Skeletal muscle cell (primary cell): ENCODE results near the gene SHMT2.

Experiments
- DNase-seq: peaks from one replicate; pipeline ENCODE4 v3.0.0-alpha.2; 2010; ENCODE audit warnings: low read depth
- H3K4me3 ChIP-seq: 2 replicates; pipeline ENCODE4 v1.5.1; 2011; ENCODE audit warnings: low read depth, mild to moderate bottlenecking, control low read depth, low read length, moderate library complexity

Gene SHMT2

DNA sequence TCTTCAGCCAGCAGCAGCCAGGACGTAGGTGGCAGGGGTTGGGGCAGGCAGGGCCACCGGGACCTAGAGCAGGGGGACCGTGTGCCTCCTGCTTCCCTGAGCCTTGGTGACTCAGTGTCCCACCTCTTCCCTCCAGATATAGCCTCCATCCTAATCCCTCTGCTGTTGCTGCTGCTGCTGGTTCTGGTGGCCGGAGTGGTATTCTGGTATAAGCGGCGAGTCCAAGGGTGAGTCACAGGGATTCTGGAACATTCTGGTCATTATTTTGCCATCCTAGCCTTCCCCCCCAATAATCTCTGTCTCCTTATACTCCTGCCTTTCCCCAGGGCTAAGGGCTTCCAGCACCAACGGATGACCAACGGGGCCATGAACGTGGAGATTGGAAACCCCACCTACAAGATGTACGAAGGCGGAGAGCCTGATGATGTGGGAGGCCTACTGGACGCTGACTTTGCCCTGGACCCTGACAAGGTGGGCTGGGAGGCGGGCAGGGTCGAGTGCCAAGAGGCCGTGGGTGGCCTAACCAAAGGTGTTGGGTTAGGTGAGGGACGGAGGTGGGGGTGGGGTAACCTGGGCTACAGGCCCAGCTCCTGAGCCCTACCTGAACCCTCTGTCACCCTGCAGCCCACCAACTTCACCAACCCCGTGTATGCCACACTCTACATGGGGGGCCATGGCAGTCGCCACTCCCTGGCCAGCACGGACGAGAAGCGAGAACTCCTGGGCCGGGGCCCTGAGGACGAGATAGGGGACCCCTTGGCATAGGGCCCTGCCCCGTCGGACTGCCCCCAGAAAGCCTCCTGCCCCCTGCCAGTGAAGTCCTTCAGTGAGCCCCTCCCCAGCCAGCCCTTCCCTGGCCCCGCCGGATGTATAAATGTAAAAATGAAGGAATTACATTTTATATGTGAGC, 17.5 kb upstream of the SHMT2 start:
- no peak for DNase-seq
- no peak overlapping the region for H3K4me3 ChIP-seq

DNA sequence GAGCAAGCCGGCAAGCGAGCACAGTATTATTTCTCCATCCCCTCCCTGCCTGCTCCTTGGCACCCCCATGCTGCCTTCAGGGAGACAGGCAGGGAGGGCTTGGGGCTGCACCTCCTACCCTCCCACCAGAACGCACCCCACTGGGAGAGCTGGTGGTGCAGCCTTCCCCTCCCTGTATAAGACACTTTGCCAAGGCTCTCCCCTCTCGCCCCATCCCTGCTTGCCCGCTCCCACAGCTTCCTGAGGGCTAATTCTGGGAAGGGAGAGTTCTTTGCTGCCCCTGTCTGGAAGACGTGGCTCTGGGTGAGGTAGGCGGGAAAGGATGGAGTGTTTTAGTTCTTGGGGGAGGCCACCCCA, 16.8 kb upstream of the SHMT2 start:
- no peak overlapping the region for H3K4me3 ChIP-seq
- no peak for DNase-seq

DNA sequence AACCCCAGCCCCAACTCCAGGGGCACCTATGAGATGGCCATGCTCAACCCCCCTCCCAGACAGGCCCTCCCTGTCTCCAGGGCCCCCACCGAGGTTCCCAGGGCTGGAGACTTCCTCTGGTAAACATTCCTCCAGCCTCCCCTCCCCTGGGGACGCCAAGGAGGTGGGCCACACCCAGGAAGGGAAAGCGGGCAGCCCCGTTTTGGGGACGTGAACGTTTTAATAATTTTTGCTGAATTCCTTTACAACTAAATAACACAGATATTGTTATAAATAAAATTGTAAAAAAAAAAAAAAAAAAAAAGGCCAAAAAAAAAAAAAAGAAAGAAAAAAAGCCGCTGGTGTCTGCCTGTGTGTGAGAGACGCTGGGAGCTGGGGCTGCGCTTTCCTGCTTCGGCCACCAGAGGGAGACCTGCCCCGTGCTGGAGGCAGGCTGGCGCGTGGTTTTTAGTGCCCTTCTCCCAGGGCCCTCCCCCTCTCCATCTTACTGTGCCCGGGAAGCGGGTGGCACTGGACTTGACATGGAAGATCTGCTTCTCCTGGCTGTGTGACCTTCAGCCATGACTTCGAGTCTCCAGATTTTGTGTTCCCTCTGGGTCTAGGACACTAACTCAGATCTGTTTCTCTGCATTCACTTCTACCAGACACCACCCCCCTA, 16.3 kb upstream of the SHMT2 start:
- DNase-seq = no peak
- H3K4me3 ChIP-seq = no peak overlapping the region

DNA sequence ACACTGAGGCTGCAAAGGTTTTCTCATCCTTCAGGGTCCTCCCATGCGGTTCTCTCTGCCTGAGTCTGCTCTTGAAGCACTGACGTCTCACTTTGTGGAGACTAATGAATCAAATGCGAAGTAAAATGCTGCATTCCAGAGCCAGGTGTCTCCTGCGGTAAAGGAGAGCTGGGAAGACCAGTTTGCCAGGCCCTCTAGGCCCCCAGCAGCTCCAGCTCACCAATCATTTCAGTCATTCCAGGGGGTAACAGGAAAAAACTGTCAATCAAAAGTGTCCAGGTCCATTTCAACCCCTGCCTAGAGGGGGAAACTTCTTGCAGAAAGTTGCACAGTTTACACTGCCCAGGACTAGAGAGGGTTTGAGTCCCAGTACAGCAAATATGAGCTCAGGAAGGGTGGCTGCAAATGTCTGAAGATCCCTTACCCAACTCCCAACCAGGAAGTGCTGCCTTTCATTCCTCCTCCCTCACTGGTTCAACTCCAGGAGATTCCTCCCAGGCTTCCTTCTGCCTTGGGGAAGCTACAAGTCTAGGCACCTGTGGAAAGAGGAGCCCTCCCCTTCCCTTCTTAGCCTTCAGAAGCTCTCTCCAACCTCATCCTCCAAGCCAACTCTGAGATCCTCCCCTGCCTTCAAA, 15.6 kb upstream of the SHMT2 start:
- no peak for DNase-seq
- H3K4me3 ChIP-seq = no peak overlapping the region

DNA sequence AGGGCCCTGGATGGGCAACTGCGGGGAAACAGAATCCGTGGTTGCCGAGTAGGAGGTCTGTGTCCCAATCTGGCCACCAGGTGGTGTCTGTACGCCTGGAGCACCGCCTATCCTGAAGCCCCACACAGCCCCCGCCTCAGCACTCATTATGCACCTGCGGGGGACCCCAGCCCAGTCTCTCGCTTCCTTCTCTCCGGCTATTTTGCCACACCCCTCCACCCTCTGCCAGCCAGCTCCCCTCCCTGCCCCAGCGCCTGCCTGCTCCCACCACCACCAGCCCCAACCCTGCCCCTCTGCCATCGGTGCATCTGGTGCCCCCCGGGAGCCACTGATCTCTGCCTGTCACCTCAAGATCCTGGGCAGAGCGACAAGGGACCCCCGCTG, 15.1 kb upstream of the SHMT2 start:
- H3K4me3 ChIP-seq = no peak overlapping the region
- DNase-seq = no peak

DNA sequence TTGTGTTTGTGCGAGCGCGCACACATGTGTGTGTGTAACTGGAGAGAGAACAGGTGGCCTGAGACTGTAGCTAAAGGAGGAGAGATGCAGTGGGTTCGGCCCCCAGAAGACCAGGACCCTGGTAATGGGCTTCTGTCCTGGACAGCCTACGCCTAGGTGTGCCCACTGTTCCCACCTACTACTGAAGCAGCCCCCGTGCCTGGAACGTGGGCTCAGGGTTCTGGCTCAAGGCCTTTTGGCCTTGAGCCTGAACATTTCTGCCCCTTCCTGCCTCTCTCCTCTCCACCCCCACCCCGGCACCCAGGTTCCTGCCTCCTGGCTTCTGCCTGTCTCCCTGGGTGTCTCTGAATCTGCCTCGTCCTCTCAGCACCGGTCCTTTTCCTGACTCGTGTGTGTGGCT, 14.4 kb upstream of the SHMT2 start:
- DNase-seq = no peak
- no peak overlapping the region for H3K4me3 ChIP-seq

DNA sequence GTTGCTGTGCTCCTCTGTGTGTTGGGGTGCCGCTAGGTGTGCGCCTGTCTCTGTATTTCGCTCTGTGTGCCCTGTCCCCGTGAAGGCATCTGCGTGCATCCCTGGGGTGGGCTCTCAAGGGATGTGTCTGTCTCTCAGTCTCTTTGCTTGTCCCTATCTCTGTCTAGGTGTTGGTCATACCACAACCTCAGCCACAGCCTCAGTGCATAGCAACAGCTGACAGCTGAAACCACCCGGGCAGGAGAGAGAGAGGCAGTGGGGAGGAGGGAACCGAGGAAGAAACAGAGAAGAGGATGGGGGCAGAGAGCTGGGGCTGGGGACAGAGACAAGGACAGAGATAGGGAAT, 13.9 kb upstream of the SHMT2 start:
- H3K4me3 ChIP-seq = no peak overlapping the region
- no peak for DNase-seq

DNA sequence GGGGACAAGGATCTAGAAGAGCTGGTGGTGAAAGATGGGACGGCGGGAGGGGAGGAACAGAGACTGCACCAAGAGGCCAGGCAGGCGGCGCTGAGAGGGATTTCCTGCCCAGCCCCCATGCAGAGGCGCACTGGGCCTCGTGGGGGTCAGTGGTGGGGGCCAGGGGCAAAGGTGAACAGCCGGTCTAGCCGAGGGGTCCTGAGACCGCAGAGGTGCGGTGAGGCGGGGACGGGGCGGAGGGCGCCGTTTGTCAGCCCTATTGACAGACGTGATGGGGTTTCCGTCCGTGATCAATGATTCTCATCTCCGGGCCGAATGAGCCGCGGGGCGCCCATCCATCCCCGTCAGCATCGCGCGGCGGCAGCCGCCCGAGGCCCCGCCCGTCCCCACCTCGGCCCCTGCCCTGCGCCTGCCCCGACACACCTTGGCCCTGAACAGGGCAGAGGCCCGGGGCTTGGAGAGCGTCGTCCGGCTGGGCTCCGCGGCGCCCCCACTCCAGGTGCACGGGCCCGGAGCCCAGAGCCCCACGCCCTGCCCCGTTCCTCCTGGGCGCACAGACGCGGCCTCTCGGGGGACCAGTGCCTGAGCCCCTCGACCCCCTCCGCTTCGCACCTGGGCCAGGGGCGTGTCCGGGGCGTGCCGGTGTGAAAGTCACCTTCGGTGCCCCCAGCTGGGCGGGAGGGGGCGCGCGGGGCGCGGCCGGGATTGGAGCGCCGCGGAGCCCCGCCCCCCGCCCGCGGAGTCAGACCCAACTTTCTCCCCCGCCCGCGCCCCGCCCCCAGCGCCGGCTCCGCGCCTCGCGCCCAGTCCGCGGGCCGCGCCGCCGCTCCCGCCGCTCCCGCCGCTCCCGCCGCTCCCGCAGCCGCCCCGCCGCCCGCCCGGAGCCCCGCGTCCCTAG, 13.2 kb upstream of the SHMT2 start, which contains the start of gene NXPH4:
TSS of gene NXPH4 (plus strand) at position 781 of the 898 bp plus-strand sequence. CDS start 176 bp downstream, outside the sequence.
- DNase-seq = no peak
- H3K4me3 ChIP-seq = peak within 1 kb of the TSS; percentile 60

DNA sequence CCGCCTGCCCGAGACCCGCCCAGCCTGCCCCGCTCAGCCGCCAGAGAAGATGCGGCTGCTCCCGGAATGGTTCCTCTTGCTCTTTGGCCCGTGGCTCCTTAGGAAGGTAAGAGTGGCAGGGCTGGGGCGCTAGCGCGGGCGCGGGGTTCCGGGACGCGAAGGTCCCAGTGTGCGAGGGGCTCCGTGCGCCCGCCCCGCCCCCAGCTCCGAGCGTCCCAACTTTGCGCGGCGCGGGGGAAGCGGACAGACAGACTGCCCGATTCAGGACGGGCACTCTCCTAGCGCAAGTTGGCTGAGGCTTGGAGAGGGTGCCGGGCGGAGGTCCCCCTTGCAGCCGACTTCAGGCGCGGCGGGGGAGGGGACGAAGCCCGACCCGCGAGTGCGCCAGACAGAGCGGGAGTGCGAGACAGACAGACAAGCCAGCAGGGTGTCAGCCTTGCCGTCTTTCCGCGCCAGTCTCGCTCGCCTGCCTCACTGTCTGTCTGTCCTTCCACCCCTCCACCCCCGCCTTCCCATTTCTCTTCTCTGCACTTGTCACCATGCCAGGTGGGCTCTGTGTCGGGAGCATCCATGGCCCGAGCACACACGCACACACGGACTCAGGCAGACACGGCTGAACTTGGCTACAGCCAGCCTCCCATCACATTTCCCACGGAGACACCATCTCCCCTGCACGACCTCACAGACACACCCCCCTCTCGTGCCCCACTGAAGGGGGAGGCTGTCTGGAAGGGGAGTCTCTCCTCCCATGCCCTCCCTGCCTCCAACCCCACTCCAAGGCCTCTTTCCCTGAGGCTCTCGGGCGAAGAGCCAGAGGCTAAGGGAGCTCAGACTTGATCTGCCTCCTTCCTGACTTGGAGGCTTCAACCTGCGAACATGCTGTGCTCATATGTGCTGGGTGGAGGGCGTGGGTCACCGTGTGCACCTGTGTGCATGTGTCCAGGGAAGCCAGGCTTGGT, 12.3 kb upstream of the SHMT2 start:
- DNase-seq = no peak
- peak overlapping the region; percentile 60 for H3K4me3 ChIP-seq

DNA sequence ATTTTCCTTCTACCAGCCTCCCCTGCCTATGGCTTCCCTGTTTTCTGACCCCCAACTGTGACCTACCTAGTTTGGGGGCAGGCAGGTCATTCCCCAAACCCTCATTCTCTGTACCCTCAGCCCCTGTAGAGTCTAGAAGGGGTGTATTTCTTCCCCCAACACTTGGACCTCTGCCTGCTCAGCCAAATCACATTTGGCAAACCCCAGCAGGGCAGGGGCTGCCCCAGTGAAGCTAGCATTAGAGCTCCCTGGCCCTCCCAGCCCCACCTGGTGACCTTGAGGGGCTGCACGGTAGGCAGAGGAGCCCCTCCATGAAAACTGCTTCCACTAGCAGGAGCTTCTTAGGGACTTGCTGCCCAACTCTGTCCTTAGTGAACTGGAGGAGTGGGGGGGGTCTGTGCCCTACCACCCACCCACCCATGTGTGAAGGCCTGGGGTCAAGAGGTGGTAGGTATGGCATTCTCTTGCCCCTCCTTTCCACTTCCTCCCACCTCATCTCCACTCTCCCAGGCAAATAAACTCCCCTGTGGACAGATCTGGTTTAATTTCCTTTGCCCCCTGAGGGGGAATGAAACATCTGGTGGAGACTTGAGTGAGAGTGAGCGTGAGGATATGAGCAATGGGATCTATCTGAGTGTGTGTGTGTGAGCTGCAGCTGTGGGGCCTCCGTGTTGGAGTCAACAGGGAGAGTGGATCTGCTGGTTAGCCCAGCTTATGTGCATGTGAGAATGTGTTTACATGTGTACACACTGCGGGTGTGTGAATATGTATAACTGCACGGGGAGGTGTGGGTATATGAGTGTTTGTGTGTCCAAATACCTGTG, 11.3 kb upstream of the SHMT2 start:
- DNase-seq = no peak
- no peak overlapping the region for H3K4me3 ChIP-seq

DNA sequence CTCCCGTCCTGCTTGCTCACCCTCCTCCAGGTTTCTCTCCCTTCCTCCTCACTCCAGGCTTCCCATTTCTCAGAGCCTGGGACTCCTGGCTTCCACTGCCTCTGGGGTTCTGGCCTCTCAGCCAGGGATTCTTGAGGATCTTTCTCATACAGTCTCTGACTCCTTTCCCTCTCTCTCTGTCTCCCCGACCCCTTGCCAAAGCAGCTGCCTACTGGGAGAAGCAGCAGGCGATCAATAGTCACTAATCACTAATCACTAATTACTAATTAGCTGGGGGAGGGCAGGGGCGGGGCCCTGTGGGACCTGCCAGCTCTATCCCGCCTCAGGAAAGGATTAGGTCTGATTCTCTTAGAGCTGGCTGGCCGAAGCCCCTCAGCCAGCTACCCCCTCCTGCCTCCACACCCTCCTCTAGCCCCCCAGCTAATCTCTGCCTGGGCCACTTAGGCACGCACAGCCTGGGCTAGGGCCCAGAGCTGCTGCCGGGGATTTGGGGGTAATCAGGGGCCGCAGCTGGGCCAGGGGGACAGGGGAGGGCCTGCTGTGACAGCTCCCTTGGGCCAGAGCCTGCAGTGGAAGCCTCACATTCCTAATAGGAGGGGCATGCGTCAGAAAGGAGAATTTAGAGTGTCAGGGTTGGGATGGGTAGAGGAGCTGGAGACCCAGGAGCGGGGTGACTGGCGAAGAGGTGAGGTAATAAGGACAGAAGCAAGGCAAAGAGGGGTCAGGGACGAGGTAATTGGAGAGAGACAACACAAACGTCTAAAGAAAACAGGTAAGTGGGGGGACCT, 10.1 kb upstream of the SHMT2 start:
- no peak overlapping the region for H3K4me3 ChIP-seq
- DNase-seq = no peak

DNA sequence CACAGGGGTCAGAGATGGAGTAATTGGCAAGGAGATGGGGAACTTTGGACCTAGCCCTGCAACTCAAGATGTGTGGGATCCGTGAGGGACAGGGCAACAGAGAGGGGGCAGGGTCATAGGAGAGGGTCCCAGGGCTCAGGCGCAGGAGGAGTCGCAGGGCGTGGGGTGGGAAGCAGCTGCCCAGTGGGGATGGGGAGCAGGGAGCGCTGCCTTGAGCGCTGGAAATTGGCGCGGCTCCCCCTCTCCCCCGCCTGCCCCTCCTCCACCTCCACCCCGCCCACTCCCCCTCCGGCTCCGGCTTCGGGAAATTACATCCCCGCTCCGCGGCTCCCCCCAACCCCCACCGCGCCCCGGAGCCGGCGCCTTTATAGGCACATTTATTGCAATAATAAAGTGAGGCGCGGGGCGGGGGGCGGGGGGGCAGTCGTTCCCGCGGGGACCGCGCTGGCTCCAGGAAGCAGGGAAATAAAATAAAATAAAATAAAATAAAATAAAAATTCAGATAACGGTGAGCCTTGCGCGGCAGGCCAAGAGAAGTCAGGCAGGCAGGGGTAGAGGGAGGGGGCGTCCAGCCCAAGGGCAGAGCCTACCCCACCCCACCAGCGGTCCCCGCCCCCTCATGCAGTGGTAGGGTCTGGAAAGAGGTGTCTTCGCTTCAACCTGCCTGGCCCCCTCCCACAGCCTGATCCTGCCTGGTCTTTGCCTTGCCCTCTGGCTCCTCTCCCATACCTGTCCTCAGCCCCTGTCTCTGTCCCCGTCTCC, 9.3 kb upstream of the SHMT2 start:
- no peak overlapping the region for H3K4me3 ChIP-seq
- no peak for DNase-seq

DNA sequence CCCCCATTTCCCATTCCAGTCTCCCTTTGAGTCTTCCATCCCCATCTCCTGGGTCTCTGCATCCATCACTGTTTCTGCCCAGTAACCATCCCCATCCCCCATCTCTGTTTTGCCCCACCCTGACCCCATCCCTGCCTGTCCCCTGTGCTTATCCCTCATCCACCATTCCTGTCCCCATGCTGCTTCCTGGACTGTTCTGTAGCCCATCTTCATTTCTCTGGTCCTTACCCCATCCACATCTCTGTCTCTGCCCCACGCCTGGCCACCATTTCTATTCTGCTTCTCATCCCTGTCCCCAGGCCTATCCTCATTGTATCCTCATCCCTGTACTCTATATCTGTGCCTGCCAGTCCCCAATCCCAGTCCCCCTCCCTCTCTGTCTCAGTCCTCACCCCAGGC, 8.7 kb upstream of the SHMT2 start:
- H3K4me3 ChIP-seq = no peak overlapping the region
- DNase-seq = no peak

DNA sequence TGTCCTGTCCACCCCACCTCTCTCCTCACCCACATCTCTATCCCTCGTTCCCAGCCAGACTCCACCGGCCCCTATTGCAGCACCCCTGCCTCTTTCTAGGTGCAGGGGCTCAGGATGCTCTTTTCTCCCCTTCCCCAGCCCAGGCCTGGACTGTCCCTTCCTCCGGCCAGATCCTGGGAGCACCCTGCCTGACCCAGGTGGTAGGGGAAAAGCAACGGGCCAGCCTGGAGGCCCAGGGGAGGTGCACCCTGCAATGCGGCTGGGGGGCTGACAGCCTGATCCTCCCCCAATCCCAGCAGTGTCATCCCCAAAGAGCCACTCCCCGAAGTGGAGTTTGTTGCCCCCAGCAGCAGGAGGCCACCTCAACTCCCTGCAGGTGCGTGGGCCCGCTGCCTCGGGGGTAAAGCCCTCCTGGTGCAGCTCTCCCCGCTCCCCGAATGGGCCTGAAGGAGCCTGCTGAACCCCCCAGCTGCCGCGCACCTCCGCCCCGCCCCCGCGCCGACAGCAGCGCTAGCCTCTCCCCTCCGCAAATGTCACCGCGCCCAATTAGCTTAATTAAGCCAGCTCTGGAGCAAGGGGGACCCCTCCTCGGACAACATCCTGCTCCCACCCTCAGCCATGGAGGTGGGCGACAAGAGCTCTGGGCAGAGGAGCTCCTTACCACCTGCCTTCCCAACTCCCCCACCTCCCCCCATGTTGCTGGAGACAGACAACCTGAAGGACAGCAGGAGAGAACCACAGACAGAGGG, 8.2 kb upstream of the SHMT2 start:
- H3K4me3 ChIP-seq = no peak overlapping the region
- no peak for DNase-seq

DNA sequence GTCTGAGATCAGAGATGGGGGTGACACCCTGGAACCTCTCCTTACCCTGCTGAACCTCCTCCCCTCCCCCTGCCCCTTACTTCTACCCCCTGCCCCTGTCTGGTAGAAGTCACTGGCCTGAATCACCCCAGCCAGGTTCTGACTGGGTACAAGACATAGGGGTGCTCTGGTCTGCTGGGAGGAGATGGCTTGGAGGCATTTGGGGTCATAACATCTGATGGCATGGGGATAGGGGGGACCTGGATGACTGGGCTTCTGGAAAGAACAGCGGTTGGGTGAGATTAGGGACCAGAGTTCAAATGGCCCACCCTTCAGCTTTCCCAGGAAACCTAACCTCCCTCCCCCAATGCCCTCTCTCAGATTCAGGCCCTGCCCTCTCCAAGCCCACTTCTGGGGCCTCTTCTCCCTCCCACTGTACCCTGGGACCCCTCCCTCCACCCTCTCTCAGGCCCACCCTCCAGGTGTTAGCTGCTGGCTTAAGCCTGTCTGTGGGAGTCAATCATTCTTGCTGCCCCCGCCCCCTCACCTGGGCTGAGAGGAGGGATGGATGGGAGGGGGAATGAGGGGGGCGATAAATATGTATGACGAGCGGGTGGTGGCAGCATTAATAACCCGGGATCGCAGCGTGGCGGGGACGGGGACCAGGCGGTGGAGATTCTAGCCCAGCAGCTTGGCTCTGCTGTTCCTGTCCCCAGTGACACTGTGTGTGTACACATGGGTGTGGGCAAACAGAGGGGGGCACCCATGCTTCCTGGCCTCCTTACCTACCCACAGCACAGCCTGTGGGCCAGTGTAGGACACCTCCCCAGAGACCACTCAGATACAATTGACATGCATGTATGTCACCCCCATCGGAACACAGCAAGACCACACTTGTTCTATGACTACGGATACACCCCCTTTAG, 7.0 kb upstream of the SHMT2 start:
- no peak for DNase-seq
- no peak overlapping the region for H3K4me3 ChIP-seq
